ENCODE results near the gene AUTS2.

GRCh38 chr7:70602117-70602516 lies 1003.8 kb downstream of the AUTS2 start:
- TF ChIP-seq CTCF (IDR thresholded peaks at IDR 0.05) (no peak), EP300 (IDR thresholded peaks at IDR 0.05) (no peak), POLR2A (IDR thresholded peaks at IDR 0.05) (no peak), POLR2AphosphoS5 (IDR thresholded peaks at IDR 0.05) (no peak)
